ENCODE measurements around the gene MMP20.

MMP20 gene

DNA sequence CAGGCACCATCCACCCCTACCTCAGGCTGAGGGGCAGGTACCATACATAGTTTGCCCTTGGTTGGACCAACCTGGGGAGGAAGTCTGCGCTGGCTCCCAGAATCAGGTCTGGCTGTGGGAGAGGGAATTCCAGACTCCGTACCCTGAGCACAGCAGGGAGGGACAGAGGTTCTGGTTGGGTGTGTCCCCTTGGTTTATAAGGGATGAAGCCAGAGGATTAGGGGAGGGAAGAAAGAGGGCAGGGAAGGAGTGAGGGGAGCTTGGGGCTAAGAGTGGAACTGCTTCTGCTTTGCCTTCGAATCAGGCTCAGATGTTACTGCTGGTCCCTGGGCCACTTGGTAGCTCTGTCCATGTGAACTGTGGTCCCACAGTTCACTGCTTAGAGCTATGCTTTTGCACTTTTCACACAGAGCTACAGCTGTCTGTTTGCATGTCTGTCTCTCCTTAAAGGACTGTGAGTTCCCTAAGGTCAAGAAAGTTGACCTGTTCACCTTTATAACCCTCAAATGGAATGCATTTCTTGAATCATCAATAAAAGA lies 9.2 kb downstream of the MMP20 start:
- DNase-seq (ENCODE audit: low spot score) = no peak
- TF ChIP-seq, protein P1, sequence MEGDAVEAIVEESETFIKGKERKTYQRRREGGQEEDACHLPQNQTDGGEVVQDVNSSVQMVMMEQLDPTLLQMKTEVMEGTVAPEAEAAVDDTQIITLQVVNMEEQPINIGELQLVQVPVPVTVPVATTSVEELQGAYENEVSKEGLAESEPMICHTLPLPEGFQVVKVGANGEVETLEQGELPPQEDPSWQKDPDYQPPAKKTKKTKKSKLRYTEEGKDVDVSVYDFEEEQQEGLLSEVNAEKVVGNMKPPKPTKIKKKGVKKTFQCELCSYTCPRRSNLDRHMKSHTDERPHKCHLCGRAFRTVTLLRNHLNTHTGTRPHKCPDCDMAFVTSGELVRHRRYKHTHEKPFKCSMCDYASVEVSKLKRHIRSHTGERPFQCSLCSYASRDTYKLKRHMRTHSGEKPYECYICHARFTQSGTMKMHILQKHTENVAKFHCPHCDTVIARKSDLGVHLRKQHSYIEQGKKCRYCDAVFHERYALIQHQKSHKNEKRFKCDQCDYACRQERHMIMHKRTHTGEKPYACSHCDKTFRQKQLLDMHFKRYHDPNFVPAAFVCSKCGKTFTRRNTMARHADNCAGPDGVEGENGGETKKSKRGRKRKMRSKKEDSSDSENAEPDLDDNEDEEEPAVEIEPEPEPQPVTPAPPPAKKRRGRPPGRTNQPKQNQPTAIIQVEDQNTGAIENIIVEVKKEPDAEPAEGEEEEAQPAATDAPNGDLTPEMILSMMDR (IDR thresholded peaks at IDR 0.05; ENCODE audit: borderline replicate concordance, control extremely low read depth, extremely low read depth, insufficient read depth, missing control alignments) = no peak
- in situ Hi-C loops (cut with MboI; ENCODE audit: low sequenced_read_pairs, unreplicated experiment) = no loop called here

DNA sequence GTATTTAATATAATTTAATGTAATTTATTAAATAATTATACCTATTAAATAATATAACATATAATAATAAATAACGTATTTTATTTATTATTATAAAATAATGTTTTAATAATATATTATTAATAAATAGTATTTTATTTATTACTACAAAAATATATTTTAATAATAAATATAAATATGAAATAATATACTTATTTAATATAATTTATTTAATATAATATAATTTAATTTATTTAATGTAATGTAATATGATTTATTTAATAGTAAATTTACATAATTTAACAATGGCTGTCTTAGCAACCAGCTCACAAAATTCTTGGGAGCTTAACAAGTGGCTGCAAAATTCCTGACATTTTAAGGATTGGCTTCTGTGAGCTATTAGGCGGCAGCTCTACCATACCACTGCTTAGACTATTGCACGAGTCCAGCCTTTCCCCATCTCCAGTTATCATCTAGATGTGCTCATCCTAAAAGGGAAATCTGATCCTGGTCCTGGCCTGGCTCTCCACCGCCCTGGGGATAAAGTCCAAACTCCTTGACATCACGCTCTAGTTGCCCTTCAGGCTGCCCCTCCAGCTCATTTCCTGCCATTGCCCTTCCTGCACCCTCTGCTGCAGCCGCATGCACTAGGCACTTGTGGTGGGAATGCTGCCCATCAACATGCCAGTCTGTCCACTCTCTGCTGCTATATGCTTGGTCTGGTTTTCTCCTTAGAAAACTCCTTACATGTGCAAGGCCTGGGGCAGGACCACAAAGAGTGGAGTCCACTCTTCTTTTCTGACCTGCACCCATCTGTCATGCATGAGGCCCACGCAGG lies 9.8 kb downstream of the MMP20 start:
- DNase-seq (ENCODE audit: low spot score) = no peak
- TF ChIP-seq, protein P1 (IDR thresholded peaks at IDR 0.05; ENCODE audit: borderline replicate concordance, control extremely low read depth, extremely low read depth, insufficient read depth, missing control alignments) = no peak
- in situ Hi-C loops (cut with MboI; ENCODE audit: low sequenced_read_pairs, unreplicated experiment) = no loop called here

DNA sequence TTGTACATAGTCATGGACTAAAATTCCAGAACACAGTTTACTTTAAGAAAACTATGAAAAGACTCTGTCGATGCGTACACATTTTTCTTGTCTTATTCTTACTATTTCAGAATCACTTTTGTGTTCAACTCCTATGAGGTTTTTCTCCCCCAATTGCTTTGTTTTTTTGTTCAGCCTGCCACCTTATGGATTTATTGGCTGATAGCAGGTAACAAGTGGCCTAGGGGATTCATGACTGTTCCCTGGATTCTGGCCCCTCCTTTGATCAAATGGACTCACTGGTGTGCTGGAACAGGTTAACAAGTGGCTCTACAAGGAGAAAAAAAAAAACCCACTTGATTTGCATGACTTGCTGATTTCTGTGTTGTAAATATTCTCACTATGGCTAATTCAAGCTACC lies 10.6 kb downstream of the MMP20 start:
- in situ Hi-C loops (cut with MboI; ENCODE audit: low sequenced_read_pairs, unreplicated experiment) = loop anchor here (5.0 kb wide), 2 partner anchors 117 to 272 kb away; no protein-coding TSS in a partner anchor
- DNase-seq (ENCODE audit: low spot score) = no peak
- TF ChIP-seq, protein P1 (IDR thresholded peaks at IDR 0.05; ENCODE audit: borderline replicate concordance, control extremely low read depth, extremely low read depth, insufficient read depth, missing control alignments) = peak; percentile 23

DNA sequence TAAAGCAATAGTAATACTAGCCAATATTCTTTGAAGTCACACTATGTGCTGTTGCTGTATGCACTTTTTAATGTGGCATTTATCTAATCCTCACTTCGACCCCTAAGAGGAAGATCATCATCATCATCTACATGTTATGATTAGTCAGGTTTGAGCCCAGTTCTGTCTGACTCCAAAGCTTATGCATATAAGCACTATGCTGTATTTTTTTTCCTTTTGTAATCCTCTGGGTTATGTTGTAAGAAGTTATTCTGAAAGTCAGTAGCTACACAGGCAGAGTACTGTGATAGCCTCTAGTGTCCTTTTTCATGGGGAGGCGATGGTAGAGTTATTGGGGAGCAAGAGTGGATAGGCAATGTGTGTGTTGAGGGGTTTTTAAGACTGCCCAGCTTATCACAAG lies 11.1 kb downstream of the MMP20 start:
- DNase-seq (ENCODE audit: low spot score) = no peak
- TF ChIP-seq, protein P1 (IDR thresholded peaks at IDR 0.05; ENCODE audit: borderline replicate concordance, control extremely low read depth, extremely low read depth, insufficient read depth, missing control alignments) = no peak
- in situ Hi-C loops (cut with MboI; ENCODE audit: low sequenced_read_pairs, unreplicated experiment) = loop anchor here (5.0 kb wide), 2 partner anchors 117 to 272 kb away; no protein-coding TSS in a partner anchor

DNA sequence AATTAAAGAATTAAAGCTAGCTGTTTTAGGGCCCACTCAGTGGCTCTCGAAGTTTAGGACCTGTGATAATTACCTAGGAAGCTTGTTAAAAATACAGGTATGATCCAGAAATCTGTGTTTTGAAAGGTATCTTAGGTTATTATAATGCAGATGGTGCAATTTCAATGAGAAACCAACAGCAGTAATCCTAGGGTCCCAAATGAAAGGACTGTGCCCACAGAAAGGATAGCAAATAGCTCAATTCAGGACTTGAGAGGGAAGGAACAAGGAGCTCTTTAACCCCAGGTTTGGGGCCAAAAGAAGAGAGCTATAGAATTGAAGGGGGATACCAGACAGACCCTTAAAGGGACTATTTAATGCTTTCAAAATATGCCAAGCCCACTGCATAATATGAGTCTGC lies 11.7 kb downstream of the MMP20 start:
- in situ Hi-C loops (cut with MboI; ENCODE audit: low sequenced_read_pairs, unreplicated experiment) = loop anchor here (5.0 kb wide), 2 partner anchors 116 to 271 kb away; no protein-coding TSS in a partner anchor
- DNase-seq (ENCODE audit: low spot score) = no peak
- TF ChIP-seq, protein P1 (IDR thresholded peaks at IDR 0.05; ENCODE audit: borderline replicate concordance, control extremely low read depth, extremely low read depth, insufficient read depth, missing control alignments) = no peak

DNA sequence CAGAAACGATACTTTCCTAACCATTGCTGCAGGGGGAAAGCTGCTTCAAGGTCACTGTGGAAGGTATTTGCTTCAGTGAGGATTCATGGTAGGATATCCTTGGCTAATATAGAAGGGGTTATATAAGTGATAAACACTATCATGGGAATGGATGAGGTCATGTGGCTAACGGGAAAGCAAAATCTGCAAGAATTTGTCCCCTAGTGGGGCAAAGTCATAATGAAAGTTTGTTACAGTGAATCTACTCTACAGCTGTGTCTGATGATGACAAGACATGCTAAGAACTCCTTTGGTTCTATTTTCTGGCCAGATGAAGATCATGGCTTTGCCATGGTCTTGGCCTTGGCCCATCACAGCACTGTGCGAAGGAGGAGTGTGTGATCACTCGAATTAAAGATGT lies 13.8 kb downstream of the MMP20 start:
- in situ Hi-C loops (cut with MboI; ENCODE audit: low sequenced_read_pairs, unreplicated experiment) = loop anchor here (5.0 kb wide), 2 partner anchors 114 to 269 kb away; no protein-coding TSS in a partner anchor
- TF ChIP-seq, protein P1 (IDR thresholded peaks at IDR 0.05; ENCODE audit: borderline replicate concordance, control extremely low read depth, extremely low read depth, insufficient read depth, missing control alignments) = no peak
- DNase-seq (ENCODE audit: low spot score) = peak; percentile 45
